MM.1S (cell line): ENCODE data around the gene CSTF2.
"Not testable (repeated sequence)": the region's sequence is repeated elsewhere in the genome, so short reads cannot be mapped to it uniquely, and the experiment has no call there.

Experiments
- EZH2phosphoT487 ChIP-seq: fragments of 300-600 bp; sonication (generic); IDR thresholded peaks from 2 replicates; pipeline ENCODE4 v1.6.1; 2018; ENCODE audit warnings: antibody characterized with exemption, low read length
- TF ChIP-seq, protein P1 (sequence below): fragments of 300-600 bp; sonication (generic); IDR thresholded peaks from 2 replicates; pipeline ENCODE4 v1.5.1; 2016; ENCODE audit warnings: antibody characterized with exemption, low read length, mixed read lengths

GRCh38 chrX:100796371-100796770 lies 23.8 kb upstream of the CSTF2 start:
- TF ChIP-seq, protein P1, sequence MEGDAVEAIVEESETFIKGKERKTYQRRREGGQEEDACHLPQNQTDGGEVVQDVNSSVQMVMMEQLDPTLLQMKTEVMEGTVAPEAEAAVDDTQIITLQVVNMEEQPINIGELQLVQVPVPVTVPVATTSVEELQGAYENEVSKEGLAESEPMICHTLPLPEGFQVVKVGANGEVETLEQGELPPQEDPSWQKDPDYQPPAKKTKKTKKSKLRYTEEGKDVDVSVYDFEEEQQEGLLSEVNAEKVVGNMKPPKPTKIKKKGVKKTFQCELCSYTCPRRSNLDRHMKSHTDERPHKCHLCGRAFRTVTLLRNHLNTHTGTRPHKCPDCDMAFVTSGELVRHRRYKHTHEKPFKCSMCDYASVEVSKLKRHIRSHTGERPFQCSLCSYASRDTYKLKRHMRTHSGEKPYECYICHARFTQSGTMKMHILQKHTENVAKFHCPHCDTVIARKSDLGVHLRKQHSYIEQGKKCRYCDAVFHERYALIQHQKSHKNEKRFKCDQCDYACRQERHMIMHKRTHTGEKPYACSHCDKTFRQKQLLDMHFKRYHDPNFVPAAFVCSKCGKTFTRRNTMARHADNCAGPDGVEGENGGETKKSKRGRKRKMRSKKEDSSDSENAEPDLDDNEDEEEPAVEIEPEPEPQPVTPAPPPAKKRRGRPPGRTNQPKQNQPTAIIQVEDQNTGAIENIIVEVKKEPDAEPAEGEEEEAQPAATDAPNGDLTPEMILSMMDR: not testable (repeated sequence)
- not testable (repeated sequence) for TF ChIP-seq EZH2phosphoT487
